ENCODE data around the gene DNAAF8.
A peak's percentile ranks its signal among the peaks of the same experiment; 100 is the strongest.

Gene DNAAF8

DNA sequence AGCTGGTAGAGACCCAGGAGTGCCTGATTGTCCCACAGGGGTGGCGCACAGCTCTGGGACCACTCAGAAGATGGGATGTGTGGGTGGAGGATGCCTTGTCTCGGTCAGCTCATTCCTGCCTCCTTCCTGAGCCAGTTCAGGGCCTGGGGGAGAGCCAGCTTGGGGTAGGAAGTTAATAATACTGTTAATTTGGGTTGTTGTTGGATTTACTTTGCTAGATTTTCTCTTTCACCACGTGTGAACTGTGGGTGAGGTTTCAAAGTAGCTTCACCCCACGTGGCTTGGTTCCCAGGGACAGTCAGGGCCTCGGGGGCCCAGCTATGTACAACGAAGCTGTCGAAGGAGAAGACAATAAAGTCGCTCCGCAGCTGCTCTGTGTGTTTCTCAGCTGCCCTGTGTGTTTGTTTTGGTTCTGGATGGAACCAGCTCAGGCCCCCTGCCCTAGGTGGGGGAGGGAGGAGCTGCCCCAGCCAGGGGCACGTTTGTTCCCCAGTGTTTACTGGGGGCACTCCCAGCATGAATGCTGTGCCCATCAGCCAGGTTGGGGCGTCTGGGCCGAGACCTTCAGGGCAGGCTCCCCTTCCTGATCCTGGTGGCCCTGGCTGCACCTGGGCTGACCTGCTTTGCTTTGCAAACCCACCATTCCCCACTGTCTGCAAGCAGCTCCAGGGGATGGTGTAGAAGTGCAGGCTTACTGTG lies 38.7 kb upstream of the DNAAF8 start:
- DNase-seq (ENCODE audit: low spot score), result no peak

DNA sequence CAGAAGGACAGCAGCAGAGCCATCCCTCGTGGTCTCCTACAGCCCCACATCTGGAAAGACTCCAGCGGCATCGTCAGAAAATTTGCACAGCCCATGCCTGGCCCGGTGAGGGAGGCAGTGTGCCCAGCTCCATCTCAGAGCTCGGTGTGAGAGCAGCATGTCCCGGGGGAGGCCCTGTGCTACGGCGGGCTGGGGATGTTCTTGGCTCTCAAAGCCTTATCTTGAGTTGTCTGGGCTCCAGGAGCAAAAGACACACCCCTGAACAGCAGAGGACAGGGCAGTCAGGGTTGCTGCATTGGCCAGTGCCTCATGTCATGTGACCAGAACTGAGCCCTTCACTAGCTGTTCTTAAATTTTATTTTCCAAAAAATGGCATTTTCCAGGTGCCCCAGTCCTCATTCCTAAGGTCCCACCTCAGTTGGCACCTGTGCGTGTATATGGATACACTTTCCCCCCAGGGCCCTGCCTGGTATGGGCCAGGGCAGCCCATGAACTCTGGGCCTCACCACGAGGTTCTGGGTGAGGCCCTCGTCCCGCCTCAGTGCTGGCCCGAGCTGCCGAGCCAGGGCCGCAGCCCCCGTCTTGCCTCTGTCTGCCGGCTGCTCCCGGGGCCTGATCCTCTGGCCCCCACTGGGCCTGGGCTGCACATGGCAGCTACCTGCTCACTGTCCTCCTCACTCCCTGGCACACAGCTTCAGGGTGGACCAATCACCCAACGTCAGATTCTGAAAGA lies 38.0 kb upstream of the DNAAF8 start:
- DNase-seq (ENCODE audit: low spot score), result no peak

DNA sequence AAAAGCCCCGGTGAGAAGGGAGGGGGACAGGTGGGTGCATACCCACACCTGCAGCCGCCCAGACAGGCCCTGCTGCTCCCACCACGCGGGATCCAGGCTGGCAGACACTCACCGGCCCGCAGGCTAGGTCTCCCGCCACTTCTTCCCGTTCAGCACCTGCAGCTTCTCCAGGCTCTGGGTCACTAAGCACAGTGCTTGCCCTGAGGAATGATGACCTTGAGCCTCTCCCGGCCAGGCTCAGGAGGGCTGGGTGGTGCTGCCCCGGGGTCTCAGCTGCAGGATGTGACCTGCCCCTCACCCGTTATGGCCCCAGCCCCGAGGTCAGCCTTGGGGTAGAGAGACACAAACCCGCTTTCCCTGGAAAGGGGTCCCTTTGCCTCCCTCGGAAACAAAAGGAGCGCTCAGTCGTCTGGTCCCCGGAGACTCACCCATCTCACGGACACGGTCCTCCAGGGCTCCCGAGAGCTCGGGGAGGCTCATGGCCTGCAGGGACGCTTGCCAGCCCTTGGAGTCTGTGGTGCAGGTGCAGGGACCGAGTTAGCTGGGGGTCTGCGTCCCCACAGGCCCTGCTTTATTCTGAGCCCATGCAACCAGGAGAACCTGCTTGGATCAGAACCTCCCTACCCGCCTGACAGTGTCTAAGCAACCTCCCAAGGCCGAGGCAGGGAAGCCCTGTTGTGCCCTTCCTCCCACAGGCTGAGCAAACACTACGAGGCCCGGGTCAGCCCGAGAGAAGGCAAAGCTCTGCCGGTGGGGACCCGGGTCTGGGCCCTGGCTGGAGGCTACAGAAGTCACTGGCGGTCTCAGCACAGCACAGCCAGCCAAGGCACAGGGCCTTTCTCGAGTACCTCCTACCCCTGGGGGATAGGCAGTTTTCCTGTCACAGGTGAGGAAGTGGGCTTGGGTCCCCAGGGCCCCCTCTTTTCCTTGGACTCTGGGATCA lies 37.2 kb upstream of the DNAAF8 start:
- DNase-seq (ENCODE audit: low spot score), result no peak

DNA sequence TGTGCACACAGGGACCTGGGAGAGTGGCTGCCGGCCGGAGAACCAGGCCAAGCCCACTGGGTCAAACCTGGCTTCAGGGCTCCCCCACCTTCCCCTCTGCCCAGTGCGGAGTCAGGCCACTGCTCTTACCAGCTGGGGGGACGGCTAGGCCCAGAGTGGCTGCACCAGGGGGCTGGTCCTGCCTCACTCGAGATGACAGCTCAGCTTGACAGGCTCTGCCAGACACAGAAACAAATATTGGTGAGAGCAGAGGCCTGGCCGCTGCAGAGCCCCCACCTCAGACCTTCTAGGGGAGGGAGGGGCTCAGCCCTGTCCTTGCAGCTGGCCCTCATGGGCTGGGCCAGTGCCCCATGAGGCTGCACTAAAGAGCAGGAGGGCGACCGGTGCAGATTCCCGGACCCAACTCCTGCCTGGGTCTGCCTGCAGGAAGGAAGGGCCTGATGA lies 36.5 kb upstream of the DNAAF8 start:
- no peak for DNase-seq (ENCODE audit: low spot score)

DNA sequence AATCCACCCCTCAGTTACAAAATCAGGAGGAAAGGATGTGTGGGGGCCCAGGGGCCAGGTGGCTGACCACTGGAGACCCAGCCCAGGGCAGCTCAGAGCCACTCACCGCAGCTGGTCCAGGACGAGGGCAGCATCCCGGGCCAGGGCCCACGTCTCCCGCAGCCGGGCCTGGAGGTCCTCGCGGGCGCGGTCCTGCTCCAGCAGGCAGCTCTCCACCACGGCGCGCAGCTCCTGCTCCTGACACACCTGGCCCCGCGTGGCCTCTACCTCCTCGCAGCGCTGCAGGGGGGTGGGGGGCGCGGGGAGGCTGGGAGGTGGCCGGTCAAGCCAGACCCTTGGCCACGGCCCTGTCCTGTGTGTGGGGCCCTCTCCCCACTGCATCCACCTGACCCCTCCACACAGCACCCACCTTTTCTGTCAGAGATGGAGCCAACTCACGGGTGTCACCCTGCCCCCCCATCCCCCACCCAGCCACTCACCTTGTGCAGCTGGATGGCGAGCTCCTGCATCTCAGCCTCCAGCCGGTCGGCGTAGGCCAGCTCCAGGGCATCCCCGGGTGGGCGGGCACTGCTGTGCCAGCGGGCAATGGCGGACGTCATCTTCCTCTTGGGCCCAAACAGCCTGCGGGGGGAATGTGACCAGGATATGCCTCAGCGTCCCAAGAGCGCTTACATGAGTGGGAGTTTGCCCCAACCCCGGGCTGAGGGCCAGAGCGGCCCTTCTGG lies 35.9 kb upstream of the DNAAF8 start:
- DNase-seq (ENCODE audit: low spot score), result no peak

DNA sequence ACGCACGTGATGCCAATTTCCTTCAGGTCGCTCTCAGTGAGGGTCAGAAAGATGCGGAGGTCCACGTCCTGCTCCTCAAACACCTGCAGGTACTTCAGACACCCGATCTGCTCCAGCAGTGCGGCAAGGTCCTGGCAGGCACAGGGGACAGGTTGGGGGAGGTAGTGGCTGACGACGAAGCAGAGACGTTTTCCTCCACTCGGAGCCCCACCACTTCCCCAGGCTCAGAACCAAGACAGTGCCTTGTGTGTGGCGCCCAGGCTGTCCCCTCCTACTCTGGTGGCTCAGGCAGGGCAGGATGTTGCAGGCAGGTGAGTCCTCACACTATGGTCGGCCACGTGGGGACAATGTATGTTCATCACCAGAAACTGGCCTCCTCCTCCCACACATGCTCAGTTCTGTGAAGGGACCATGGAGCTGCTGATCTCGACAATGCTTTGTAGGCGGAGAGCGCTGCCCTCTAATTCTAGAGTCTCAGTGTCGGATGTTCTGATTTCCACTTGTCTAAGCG lies 35.2 kb upstream of the DNAAF8 start:
- DNase-seq (ENCODE audit: low spot score), result no peak

DNA sequence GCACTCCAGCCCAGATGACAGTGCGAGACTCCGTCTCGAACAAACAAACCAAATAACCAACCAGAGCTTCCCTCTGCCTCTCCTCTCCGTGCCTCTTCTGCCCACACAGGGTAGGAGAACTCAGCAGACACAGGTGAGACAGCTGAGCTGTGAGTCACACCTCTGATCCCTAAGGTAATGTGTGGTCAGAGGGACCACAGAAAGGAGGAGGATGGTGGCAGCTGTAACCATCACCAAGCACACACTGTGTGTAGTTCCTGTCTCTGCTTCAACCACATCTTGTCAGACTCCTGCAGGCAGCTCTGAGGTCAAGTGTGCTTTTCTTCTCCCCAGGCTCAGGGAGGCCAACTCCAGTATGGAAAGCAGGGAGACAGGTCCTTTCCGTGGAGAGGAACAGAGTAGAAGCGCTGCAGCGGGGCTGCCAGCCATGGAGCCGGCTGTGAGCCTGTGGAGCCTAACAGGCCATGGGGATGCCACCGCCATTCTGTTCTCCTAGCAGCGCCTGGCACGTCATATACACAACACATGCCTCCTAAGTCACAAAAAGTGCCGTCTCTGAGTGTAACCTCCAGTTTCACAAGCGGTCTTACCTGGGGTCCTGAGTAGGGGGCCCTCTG lies 33.8 kb upstream of the DNAAF8 start:
- peak; percentile 58 for DNase-seq (ENCODE audit: low spot score)

DNA sequence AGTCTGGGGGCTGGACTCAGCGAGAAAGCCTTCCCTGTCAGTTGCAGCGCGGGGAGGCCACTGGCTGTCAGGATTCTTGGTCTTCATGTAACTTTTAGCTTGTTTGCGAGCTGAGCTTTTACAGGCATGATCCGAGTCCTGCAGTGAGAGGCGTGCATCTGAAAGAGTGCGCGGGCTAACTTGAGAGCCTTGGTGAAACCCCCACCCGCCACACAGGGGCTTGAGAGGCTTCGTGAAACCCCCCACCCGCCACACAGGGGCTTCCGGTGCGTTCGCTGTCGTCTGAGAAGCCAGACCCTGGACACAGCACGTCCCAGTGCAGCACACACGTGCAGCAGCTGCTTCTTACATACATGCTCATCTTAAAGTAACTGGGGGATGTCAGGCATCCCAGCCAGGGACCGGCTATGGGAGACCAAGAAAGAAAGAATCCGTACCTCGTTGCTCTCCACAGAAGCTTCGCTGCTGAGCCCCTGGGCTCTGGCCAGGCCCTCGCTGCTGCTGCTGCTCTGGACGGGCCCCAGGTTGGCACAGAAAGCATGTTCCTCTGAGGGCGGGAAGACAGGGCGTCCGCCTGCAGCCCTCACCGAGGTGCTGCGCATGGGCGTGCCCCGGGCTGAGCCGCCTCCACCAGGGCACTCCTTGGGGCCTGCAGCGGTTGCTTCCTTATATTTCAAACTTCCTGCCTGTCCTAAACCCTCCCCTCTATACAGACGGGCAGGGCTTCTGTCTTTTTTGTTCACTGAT lies 33.2 kb upstream of the DNAAF8 start:
- no peak for DNase-seq (ENCODE audit: low spot score)

DNA sequence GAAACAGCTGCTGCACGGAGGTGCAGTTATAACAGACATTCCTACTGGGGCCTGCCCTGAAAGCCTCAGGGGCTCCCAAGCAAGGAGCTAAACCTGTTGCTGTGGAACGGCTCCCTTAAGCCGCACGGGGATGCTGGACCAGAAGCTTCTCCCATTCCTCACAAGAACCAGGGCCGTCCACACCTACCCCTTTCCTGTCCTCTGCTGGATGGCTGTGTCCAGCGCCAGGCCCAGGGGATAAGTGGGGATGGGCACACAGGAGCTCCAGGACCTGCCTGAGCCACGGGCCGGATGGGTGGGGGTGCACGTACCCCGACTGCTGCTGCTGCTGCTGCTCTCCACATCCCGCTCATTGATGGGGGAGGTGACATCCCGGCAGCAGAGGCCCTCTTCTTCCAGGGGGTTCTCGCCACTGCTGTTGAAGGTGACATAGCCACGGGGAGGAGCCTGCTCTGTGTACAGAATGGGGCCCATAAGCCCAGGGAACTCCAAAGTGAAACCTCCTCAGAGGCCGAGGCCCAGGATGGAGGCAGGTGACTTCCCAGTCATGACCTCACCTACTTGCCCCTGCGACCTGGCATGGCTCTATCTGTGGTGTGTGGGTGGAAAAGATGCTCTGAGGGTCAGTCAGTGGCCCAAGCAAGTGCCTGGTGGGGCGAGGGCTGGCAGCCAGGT lies 32.4 kb upstream of the DNAAF8 start:
- DNase-seq (ENCODE audit: low spot score), result no peak

DNA sequence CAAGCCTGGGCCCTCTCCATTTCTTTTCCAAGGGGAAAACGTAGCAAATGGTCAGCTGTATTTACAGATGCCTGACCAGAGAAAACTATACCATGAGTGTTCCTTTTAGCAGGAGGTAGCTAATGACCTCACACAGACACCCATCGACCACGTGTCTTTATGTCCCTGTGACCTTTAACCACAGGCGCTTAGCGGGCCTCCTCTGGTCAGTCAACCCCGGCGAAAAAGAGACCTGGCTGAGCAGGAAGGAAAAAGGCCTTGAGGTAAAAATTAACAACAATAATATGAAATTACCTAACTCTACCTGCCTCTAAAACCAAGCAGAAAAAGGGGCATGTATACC lies 31.9 kb upstream of the DNAAF8 start:
- no peak for DNase-seq (ENCODE audit: low spot score)

DNA sequence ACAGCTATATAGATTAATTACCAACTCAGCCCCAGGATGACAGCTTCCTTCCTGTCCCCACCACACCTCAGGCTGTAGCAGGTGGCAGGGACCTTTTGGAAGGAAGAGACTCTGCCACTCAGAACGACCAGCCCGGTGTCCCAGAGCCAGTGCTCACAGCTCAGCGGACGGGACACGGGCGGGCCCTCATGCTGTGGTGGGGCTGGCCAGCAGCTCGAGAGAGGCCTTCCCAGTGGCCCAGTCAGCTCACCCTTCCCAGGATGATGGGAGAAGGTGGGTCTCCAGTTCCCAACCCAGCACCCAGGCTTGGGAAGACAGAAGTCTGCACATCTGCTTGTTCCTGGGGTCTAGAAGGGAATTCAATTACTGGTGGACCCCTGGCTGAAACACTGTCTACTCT lies 30.4 kb upstream of the DNAAF8 start:
- DNase-seq (ENCODE audit: low spot score), result no peak

DNA sequence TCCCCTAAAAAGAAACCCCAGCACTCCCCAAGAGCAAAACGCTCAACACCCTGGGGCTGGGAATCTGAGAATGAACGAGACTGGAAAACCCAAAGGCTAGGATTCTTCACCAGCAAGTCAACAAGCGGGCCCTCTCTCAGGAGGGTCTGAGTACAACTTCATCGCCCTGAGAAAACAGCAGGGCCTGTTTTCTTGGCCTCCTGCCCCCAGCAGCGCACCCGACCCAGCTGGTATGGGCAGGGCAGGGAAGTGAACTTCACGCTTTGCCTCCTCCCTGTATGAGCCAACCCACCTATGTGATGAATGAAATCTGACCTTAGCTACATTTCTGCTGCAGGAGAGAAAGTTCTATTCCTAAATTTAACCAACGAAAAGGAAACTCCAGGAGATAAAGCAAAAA lies 29.8 kb upstream of the DNAAF8 start:
- DNase-seq (ENCODE audit: low spot score), result no peak

DNA sequence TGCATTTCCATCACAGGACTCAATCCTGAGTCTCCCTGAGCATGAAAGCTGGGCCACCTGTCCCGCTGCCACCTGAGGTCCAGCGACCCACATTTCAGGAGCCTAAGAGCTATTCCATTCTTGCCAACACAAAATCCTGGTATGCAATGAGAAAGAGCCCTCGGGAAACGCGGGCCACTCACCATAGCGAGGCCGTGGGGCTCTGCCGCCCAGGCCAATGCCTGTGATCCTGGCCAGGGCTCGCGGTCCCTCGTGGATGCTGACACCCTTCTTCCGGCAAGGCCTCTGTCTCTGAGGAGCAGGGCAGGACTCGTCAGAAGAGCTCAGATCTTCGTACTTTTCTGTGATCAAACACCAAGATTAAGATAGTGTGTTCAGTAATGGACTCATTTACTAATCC lies 29.4 kb upstream of the DNAAF8 start:
- no peak for DNase-seq (ENCODE audit: low spot score)

DNA sequence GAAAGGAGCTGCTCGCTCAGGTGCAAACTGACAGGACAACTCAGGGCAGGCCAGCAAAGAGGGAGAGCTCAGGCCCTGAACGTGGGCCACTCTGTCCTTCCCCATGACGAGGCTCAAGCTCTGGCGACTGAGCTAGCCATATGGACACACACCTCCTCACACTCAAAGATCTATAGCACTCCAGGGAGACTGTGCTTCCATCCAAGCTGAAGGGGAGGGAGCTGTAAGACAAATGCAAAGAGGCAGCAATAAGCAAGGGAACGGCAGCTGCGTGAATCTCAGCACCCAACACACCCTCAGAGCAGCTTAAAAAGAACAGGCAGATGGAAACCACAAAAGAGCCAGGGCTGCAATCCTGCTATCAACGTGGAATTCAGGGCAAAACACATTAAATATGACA lies 27.5 kb upstream of the DNAAF8 start:
- no peak for DNase-seq (ENCODE audit: low spot score)

DNA sequence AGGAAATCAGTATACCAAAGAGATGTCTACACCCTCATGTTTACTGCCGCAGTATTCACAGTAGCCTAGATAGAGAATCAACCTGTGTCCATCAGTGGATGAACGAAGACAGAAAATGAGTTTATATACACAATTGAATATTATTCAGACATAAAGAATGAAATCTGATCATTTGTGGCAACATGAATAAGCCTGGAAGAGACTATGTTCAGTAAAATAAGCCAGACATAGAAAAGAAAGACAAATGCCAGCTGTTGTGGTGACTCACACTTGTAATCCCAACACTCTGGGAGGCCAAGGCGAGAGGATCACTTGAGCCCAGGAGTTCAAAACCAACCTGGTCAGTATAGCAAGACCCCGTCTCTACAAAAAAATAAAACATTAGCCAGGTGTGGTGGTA lies 24.9 kb upstream of the DNAAF8 start:
- DNase-seq (ENCODE audit: low spot score), result no peak

DNA sequence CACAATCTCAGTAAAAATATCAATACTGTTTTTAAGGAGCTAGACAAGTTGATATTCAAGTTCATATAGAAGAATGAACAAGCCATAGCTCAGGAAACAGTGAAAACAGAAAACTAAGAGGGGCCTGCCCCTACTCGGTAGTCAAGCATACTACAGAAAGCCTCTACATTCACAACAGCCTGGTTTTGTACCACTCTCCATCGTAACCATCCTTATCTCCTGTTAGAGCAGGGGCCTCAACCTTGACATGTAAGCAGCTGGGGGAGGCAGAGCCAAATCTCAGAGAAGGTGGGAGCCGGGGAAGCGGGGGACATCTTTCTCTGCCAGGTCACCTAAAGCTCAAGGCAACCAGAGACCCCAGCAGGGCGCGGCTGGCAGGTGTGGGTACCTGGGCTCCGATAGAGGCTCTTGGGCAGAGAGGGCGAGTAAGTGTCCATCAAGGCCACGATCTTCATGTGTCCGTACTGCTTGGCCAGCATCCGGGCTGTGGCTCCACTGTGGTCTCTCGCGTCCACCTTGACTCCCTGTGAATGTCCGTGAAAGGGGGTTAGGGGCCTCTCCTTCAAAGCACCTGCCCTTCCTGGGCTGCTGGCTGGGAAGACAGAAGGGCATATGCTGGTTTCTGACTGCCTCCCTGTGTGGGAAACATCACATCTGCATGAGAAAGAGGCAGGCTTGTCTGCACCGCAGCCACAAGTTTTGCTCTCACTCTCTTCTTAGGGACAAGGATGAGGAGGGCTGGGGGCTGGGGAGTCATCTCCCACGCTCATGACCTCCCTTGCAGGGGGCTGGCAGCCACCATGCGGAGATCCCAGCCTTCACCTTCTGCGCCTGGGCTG lies 20.5 kb upstream of the DNAAF8 start:
- no peak for DNase-seq (ENCODE audit: low spot score)

DNA sequence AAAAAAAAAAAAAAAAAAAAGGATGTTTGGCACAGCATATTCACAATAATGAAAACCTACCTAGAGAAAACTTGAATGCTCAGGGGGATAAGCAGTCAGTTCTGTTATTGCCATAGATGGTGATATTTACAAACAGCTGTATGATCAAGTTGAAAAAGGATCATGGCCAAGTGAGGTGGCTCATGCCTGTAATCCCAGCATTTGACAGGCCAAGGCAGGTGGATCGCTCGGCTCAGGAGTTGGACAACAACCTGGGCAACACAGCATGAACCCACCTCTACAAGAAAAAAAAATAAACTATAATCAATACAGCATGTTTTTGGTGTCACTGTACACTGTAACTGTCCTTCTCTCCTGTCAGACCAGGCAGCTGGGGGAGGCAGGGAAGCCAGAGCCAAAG lies 19.3 kb upstream of the DNAAF8 start:
- no peak for DNase-seq (ENCODE audit: low spot score)

DNA sequence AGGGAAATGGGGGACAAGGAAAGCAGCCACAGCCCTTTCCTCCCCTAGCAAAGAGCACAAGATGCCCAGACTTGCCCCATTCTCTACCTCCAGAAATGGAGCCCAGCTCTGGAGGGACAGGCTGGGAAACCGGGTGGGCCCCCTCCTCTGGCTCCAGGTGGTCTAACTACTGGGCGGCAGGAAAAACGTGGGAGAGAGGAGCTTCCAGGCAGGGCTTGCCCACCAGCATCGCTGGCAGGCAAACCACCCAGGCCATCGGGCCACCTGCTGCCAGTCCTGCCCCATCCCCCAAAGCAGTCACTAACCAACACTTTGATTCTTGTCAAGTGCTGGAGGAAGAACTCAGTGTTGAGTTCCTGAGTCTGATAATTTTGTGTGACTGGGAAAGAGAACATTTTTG lies 15.9 kb upstream of the DNAAF8 start:
- DNase-seq (ENCODE audit: low spot score), result no peak

DNA sequence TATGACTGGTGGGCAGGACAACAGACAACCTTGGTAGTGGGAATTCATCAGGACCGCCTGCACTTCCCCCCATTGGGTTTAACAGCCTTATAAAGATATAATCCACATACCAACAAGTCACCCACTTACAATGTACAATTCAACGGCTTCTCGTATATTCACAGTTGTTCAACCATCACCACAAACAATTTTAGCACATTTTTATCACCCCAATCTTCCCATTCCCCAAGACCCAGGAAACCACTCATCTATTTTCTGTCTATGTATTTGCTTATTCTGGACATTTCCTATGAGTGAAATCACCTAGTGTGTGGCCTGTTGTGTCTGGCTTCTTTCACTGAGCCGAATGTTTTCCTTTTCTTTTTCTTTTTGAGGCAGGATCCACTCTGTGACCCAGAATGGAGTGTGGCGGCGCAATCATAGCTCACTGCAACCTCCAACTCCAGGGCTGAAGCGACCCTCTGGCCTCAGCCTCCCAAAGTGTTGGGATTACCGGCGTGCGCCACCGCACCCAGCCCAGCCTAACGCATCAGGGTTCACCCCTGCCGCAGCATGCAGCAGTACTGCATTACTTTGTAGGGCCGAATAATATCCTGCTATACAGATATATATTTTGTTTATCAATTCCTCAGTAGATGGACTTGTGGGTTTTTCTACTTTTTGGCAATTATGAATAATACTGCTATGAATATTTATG lies 11.1 kb upstream of the DNAAF8 start:
- DNase-seq (ENCODE audit: low spot score), result no peak

All from CD4-positive, alpha-beta T cell treated with Interleukin-2 at 100 ng/mL for 4 hours (primary cell).